ENCODE results near the gene ILKAP. TPM values are rescaled to one million over a fixed set of nuclear protein-coding genes. Genes with fewer than 3 reads are reported as not detected.

Gene ILKAP
- polyA plus RNA-seq, 2 of the 4 experiments (the other 2 are of a cell fraction) = 36.3 to 41.4 TPM

GRCh38 chr2:238203094-238203972 is at the start of gene ILKAP (continued):
- TF ChIP-seq JUN (IDR thresholded peaks at IDR 0.05) = peak; percentile 62 to 76; a peak in 2 of 5 replicates
- no peak; the same call in 1 of the 2 replicates for TF ChIP-seq HOXB5 (CRISPR knock-in tag; IDR thresholded peaks at IDR 0.05)
- no peak for TF ChIP-seq SMC3 (IDR thresholded peaks at IDR 0.05)
- no peak for TF ChIP-seq HMGXB4 (CRISPR knock-in tag; IDR thresholded peaks at IDR 0.05; ENCODE audit: borderline replicate concordance)
- TF ChIP-seq USF2 (IDR thresholded peaks at IDR 0.05) = no peak
- no peak for TF ChIP-seq BHLHE40 (IDR thresholded peaks at IDR 0.05; ENCODE audit: low read depth, low read length)
- no peak; a peak in 1 of 5 replicates for TF ChIP-seq EP300 (IDR thresholded peaks at IDR 0.05)
- TF ChIP-seq KDM5A (IDR thresholded peaks at IDR 0.05) = no peak
- TF ChIP-seq ZC3H11A (IDR thresholded peaks at IDR 0.05) = no peak
- peak; percentile 67; the same call in 1 of the 2 replicates for TF ChIP-seq PHF8 (IDR thresholded peaks at IDR 0.05; ENCODE audit: borderline replicate concordance, low read depth)
- no peak for TF ChIP-seq ZNF302 (CRISPR knock-in tag; IDR thresholded peaks at IDR 0.05)
- TF ChIP-seq NR3C1 (IDR thresholded peaks at IDR 0.05) = no peak

GRCh38 chr2:238252766-238253630 is 49.5 kb upstream of the ILKAP start:
- ChIA-PET POLR2A (no interaction called here), CTCF (interaction anchor here (1.6 to 14.1 kb wide), 4 partner anchors 9 to 86 kb away, joined by 4 to 351 read pairs (median 44); partner anchors contain the start of gene PER2)
- no peak overlapping the region for H3K4me3 ChIP-seq
- DNase-seq (ENCODE audit: low read depth in 1 of 2, low spot score in 1 of 2) (no peak), ATAC-seq (no peak), FAIRE-seq (no peak)
- no peak overlapping the region for H3K4me2 ChIP-seq
- no peak overlapping the region for H3K27ac ChIP-seq
- peaks cover 4% of the 10 kb centered on the region; the same call in 1 of the 3 replicates for H3K4me1 ChIP-seq
- TF ChIP-seq NFE2L2 (conservative IDR thresholded peaks at IDR 0.05; ENCODE audit: low read length) (no peak), EHF (CRISPR knock-in tag; IDR thresholded peaks at IDR 0.05) (no peak), HOXB13 (CRISPR knock-in tag; IDR thresholded peaks at IDR 0.05; ENCODE audit: low read depth) (no peak), HES2 (IDR thresholded peaks at IDR 0.05) (no peak), BHLHE40 (IDR thresholded peaks at IDR 0.05; ENCODE audit: low read depth, low read length) (no peak), CBX2 (IDR thresholded peaks at IDR 0.05; ENCODE audit: borderline replicate concordance, low read depth) (no peak), MAFK (IDR thresholded peaks at IDR 0.05; ENCODE audit: partially characterized antibody) (no peak), E2F6 (IDR thresholded peaks at IDR 0.05; ENCODE audit: borderline replicate concordance, low read depth) (no peak), BCL3 (IDR thresholded peaks at IDR 0.05) (no peak), FOXS1 (CRISPR knock-in tag; IDR thresholded peaks at IDR 0.05) (no peak), MAZ (IDR thresholded peaks at IDR 0.05; ENCODE audit: borderline replicate concordance, low read depth, low read length) (no peak), HMGXB4 (CRISPR knock-in tag; IDR thresholded peaks at IDR 0.05; ENCODE audit: borderline replicate concordance) (no peak), MYC (IDR thresholded peaks at IDR 0.05; ENCODE audit: borderline replicate concordance, low read length) (no peak), POLR2AphosphoS2 (conservative IDR thresholded peaks at IDR 0.05; ENCODE audit: low read length) (no peak), RNF2 (IDR thresholded peaks at IDR 0.05; ENCODE audit: borderline replicate concordance, low read depth) (no peak), HDAC2 (IDR thresholded peaks at IDR 0.05) (no peak)
- H3K9me3 ChIP-seq = no peaks in the 10 kb centered on the region
- WGBS (ENCODE audit: missing lambda C conversion rate) = 96% methylated on average over 33 of the region's 35 CpGs
